GM10266 (cell line): Measurements from ENCODE around the gene CDON.
"Not testable (repeated sequence)": the region's sequence is repeated elsewhere in the genome, so short reads cannot be mapped to it uniquely, and the experiment has no call there.

ENCODE experiments used
- DNase-seq: peaks from one replicate; pipeline ENCODE4 v3.0.0; 2012; ENCODE audit errors: extremely low spot score
- CTCF ChIP-seq: IDR thresholded peaks from 2 replicates; pipeline ENCODE4 v1.5.1; 2012; ENCODE audit warnings: mild to moderate bottlenecking, low read depth; ENCODE audit not compliant: control insufficient read depth, insufficient read depth; ENCODE audit errors: missing control alignments

CDON gene

GRCh38 chr11:125923012-125923579 is 139.6 kb downstream of the CDON start:
- peak; percentile 79 for TF ChIP-seq CTCF
- peak; percentile 68 for DNase-seq

GRCh38 chr11:125922156-125922555 is 140.5 kb downstream of the CDON start:
- TF ChIP-seq CTCF = no peak
- DNase-seq = no peak

- no peak for TF ChIP-seq CTCF
- DNase-seq = no peak
These were observed 141.6 kb downstream of the CDON start for GRCh38 chr11:125921042-125921441.

- DNase-seq = no peak
- no peak for TF ChIP-seq CTCF
These were observed 144.4 kb downstream of the CDON start for GRCh38 chr11:125918140-125918840.

- no peak for TF ChIP-seq CTCF
- no peak for DNase-seq
These were observed 145.9 kb downstream of the CDON start for GRCh38 chr11:125916683-125917347.

- DNase-seq = not testable (repeated sequence)
These were observed 148.1 kb downstream of the CDON start for GRCh38 chr11:125914601-125915000.

- DNase-seq = no peak
- TF ChIP-seq CTCF = no peak
These were observed 152.3 kb downstream of the CDON start for GRCh38 chr11:125910226-125910849.
